BE2C (cell line): ENCODE data around the gene POLR3GL.

Source experiments
- DNase-seq: peaks from one replicate; pipeline ENCODE4 v3.0.0-alpha.2; 2020
- H3K27me3 ChIP-seq: fragments of 250-450 bp; sonication (Bioruptor Pico); 2 replicates; pipeline ENCODE4 v1.5.1; 2020; ENCODE audit warnings: mild to moderate bottlenecking
- H3K36me3 ChIP-seq: fragments of 250-450 bp; sonication (Bioruptor Pico); 2 replicates; pipeline ENCODE4 v1.5.1; 2020; ENCODE audit warnings: mild to moderate bottlenecking
- H3K4me1 ChIP-seq: fragments of 250-450 bp; sonication (Bioruptor Pico); 2 replicates; pipeline ENCODE4 v1.5.1; 2020
- H3K4me3 ChIP-seq: 2 replicates; pipeline ENCODE4 v1.5.1; 2011; ENCODE audit warnings: low read depth, low read length
- H3K9me3 ChIP-seq: fragments of 250-450 bp; sonication (Bioruptor Pico); 2 replicates; pipeline ENCODE4 v1.5.1; 2020
- TF ChIP-seq, protein P1 (sequence below): IDR thresholded peaks from 2 replicates; pipeline ENCODE4 v1.5.1; 2012; ENCODE audit warnings: mild to moderate bottlenecking, low read depth, low read length

POLR3GL gene

DNA sequence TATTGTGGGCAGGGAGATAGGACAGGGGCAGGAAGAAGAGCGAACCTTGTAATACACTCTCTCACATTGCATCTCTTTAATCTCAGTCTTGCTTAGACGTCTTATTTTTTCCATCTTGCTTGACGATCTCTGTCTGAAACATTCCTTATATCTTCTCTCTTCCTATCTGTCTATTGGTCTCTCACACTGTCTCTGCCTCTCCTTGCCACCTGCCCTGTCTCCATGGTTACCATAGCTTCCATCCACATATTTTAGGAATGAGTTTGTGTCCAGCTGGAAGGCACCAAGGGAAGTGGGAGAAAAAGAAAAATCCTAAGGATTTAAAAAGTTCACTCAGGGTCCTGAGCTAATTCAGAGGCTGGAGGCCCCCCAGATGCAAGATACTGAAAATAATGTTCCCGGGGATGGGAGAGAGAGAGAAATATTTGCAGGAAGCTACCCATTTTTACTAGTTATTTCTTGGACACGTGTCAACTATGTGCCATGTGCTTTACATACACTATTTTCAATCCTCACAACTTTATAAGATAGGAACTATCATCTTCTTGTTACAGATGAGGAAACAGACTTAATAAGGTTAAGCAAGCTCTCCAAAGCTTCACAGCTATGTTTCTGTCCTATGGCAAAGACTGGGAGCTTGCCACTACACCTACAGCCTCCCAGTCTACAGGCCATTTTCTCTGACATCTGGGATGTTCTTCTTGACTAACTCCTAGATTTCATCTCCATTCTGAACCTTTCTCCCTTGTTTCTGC lies 1.0 kb upstream of the POLR3GL start:
- Histone ChIP-seq H3K9me3 (no peaks in the 10 kb centered on the region), H3K27me3 (no peaks in the 10 kb centered on the region), H3K4me3 (peak overlapping the region; percentile 88), H3K36me3 (no peaks in the 10 kb centered on the region), H3K4me1 (peaks cover 4% of the 10 kb centered on the region)
- TF ChIP-seq, protein P1, sequence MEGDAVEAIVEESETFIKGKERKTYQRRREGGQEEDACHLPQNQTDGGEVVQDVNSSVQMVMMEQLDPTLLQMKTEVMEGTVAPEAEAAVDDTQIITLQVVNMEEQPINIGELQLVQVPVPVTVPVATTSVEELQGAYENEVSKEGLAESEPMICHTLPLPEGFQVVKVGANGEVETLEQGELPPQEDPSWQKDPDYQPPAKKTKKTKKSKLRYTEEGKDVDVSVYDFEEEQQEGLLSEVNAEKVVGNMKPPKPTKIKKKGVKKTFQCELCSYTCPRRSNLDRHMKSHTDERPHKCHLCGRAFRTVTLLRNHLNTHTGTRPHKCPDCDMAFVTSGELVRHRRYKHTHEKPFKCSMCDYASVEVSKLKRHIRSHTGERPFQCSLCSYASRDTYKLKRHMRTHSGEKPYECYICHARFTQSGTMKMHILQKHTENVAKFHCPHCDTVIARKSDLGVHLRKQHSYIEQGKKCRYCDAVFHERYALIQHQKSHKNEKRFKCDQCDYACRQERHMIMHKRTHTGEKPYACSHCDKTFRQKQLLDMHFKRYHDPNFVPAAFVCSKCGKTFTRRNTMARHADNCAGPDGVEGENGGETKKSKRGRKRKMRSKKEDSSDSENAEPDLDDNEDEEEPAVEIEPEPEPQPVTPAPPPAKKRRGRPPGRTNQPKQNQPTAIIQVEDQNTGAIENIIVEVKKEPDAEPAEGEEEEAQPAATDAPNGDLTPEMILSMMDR: no peak
- no peak for DNase-seq

DNA sequence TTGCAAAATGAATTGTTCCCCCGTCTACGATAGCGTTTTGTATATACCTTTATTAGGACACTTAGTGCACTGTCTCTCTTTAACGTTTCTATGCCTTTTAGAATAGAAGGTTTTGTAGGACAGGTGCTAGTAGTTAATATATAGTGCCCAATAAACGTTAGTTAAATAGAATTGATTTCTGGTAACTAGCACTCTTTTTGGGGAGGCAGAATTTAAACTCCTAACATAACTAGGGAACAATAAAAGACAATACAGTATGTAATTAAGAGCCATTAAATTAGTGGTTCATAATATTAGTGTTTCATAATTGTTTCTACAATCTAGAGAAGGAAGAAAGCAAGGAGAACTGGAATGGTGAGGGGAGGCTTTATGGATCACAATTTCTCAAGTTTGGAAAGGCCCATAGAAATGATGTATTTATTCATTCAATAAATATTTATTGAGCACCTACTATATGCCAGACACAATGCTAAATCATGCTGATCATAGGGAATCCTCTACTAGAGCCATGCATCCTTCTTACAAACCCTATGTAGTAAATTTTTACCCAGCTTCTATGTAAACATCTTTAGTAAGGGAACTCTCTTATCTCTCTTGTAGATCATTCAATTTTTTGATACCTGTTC lies 742 bp downstream of the POLR3GL start:
- no peaks in the 10 kb centered on the region for H3K9me3 ChIP-seq
- TF ChIP-seq, protein P1: no peak
- no peak for DNase-seq
- peak overlapping the region; percentile 61 for H3K4me3 ChIP-seq
- no peaks in the 10 kb centered on the region for H3K27me3 ChIP-seq
- H3K4me1 ChIP-seq: no peaks in the 10 kb centered on the region; the same call in none of the 2 replicates
- H3K36me3 ChIP-seq: no peaks in the 10 kb centered on the region

DNA sequence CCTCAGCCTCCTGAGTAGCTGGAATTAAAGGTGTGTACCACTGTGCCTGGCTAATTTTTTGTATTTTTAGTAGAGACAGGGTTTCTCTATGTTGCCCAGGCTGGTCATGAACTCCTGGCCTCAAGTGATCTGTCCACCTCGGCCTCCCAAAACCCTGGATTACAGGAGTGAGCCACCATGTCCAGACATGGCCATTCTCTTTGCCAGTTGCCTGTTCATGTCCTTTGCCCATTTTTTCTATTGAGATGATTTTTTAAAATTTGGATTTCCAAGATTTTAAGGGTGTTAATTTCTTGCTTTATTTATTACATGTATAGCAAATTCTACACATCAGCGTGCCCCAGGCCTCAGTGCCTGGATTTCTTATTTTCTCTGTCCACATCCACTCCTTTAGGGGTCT lies 2.8 kb downstream of the POLR3GL start:
- TF ChIP-seq, protein P1: no peak
- Histone ChIP-seq H3K9me3 (no peaks in the 10 kb centered on the region), H3K36me3 (no peaks in the 10 kb centered on the region), H3K27me3 (no peaks in the 10 kb centered on the region), H3K4me1 (no peaks in the 10 kb centered on the region; the same call in none of the 2 replicates), H3K4me3 (no peak overlapping the region)
- DNase-seq: no peak

DNA sequence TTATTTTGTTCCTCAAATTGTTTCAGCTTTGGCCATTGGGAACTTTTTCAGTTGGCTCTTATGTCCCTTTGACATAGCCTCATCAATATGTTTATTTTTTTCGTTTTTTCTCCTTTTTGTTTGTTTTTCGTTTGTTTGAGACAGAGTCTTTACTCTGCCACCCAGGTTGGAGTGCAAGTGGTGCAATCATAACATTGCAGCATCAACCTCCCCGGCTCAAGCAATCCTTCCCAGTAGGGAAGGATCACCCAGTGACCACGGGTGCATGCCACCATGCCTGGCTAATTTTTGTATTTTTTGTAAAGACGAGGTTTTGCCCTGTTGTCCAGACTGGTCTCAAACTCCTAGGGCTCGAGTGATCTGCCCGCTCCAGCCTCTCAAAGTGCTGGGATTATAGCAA lies 8.1 kb downstream of the POLR3GL start:
- TF ChIP-seq, protein P1: no peak
- DNase-seq: no peak
- no peaks in the 10 kb centered on the region for H3K36me3 ChIP-seq
- no peaks in the 10 kb centered on the region for H3K9me3 ChIP-seq
- peaks cover under 1% of the 10 kb centered on the region for H3K4me1 ChIP-seq
- H3K4me3 ChIP-seq: no peak overlapping the region
- no peaks in the 10 kb centered on the region for H3K27me3 ChIP-seq

DNA sequence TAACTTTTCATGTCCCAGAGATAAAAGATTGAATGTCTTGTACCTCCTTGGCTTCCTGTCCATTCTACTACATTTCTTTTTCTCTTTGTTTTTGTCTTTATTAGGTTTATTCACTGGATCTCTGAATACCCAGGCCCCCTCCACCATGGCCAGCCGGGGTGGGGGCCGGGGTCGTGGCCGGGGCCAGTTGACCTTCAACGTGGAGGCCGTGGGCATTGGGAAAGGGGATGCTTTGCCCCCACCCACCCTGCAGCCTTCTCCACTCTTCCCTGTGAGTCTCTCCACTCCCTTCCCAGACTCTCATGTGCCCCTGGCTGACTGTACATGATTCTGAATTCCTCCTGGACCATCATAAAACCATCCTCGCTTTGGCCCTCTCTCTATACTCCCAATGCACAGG lies 10.2 kb downstream of the POLR3GL start:
- H3K4me1 ChIP-seq: peaks cover 19% of the 10 kb centered on the region

DNA sequence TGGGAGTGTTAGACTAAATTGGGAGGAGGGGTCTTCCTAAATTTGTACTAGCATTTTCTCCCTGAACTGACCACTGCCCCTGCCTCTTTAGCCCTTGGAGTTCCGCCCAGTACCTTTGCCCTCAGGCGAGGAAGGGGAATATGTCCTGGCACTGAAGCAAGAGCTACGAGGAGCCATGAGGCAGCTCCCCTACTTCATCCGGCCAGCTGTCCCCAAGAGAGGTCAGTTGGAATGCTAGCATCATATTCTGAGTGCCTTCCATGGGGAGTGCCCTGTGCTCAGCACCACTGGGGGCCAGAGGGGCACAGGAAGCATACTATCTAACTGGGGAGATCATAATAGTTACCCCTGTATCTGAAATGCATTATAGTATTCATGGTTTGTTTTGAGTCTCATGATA lies 10.7 kb downstream of the POLR3GL start:
- H3K4me3 ChIP-seq: no peak overlapping the region
- TF ChIP-seq, protein P1: no peak
- no peaks in the 10 kb centered on the region for H3K27me3 ChIP-seq
- H3K36me3 ChIP-seq: no peaks in the 10 kb centered on the region
- H3K4me1 ChIP-seq: peaks cover 22% of the 10 kb centered on the region
- DNase-seq: no peak
- H3K9me3 ChIP-seq: no peaks in the 10 kb centered on the region

More for the DNA sequence above, 10.2 kb downstream of the POLR3GL start:
- Histone ChIP-seq H3K4me3 (no peak overlapping the region), H3K9me3 (no peaks in the 10 kb centered on the region), H3K36me3 (no peaks in the 10 kb centered on the region), H3K27me3 (no peaks in the 10 kb centered on the region)
- DNase-seq: no peak
- TF ChIP-seq, protein P1: no peak
